Measurements from ENCODE around the gene NOL3.

The NOL3 gene

DNA sequence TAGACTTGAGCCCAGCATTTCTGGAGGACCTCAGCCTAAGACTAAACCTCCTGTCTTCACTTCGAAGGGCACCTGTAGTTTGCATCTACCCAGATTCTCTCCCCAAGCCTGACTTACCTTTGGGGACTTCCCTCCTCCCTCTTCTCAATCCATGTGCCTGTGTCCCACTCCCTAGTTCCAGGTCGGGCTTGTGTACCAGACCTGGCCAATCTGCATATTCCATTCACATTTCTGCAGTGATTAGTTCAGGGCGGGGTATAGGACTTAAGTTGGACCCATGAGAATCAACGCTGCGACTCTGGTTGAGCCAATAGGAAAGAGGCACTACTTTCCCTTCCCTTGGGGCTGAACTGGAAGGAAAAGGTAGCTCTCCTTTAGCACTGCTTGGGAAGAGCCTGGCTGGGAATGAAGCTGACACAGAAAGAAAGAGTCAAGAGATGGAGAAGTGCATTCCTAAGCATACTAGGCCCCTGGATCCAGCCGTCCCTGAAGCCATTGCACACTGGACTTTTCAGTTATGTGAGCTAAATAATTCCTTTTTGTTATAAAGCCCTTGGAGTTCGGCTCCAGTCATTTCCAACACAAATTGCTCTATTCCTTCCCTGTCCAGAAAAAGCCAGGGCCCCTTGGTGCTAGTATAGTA is 13.1 kb upstream of the NOL3 start:
- H3K36me3 ChIP-seq (ENCODE audit: insufficient read depth) = no peaks in the 10 kb centered on the region
- H3K4me3 ChIP-seq (IDR thresholded peaks at IDR 0.05; ENCODE audit: insufficient read depth, low read depth, low read length) = no peak overlapping the region
- H3K27me3 ChIP-seq (ENCODE audit: insufficient read depth, low read depth) = no peaks in the 10 kb centered on the region
- H3K4me1 ChIP-seq (ENCODE audit: low read depth, poor library complexity, severe bottlenecking) = peaks cover 20% of the 10 kb centered on the region
- no peaks in the 10 kb centered on the region for H4K20me1 ChIP-seq (ENCODE audit: insufficient read depth)
- no peaks in the 10 kb centered on the region for H3K79me2 ChIP-seq (ENCODE audit: insufficient read depth, low read depth)
- H3K4me2 ChIP-seq = no peak overlapping the region
- H3K27ac ChIP-seq = no peak overlapping the region
- no peak overlapping the region for H2AFZ ChIP-seq (ENCODE audit: low read depth)
- no peak overlapping the region for H3K9ac ChIP-seq
- no peak for TF ChIP-seq CTCF (conservative IDR thresholded peaks at IDR 0.05; ENCODE audit: low read depth, low read length)

- TF ChIP-seq CTCF (conservative IDR thresholded peaks at IDR 0.05; ENCODE audit: low read depth, low read length) = no peak
- Histone ChIP-seq H3K4me3 (IDR thresholded peaks at IDR 0.05; ENCODE audit: insufficient read depth, low read depth, low read length) (no peak overlapping the region), H3K27ac (peak overlapping the region; percentile 64; the same call in 1 of the 2 replicates)
Measured at GRCh38 chr16:67157892-67158635, 12.3 kb upstream of the NOL3 start.

DNA sequence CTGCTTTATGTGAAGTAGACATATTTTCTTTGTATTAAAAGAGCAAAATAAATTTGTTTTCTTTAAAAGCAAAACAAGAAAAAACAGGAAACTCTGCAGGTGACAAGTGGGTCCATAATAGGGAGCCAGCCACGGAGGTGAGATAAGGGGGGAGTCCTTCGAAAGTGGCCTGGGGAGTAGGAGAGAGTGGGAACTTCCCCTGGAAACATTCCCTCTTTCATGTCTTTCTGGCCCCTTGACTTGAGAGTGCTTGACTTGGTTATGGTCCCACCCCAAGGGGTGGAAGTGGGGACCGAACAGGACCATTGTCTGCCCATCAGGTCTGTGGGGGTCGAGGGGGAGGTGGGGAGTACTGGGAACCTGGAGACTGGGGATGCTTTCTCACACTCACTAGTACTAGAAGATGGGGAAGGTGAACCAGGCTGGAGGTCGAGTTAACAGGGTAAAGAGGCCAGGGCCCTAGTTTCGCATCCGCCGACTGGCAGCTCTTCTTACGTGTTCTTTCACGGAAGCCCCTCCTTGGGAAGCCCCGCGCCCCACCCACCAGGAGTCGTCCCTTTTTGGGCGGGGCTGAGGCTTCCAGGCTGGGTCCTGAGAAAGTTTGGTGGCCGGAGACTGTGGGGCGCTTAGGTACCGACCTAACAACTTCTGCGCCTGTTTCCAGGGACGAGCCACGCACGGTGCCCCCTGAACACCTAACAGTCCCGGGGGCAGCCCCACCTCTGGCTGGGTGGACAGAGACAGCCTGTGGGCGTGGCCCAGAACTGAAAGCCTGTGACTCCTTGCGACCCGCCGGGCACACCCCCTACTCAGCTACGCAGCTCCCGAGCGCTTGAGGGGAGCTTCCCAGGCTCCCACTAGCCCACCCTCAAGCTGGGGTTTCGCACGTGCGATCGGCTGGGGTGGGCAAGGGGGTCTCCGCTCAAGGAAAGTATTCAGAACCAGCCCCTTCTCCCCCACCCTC is 11.4 kb upstream of the NOL3 start:
- Histone ChIP-seq H4K20me1 (ENCODE audit: insufficient read depth) (no peaks in the 10 kb centered on the region), H3K4me3 (IDR thresholded peaks at IDR 0.05; ENCODE audit: insufficient read depth, low read depth, low read length) (no peak overlapping the region), H2AFZ (ENCODE audit: low read depth) (peak overlapping the region; percentile 86), H3K27me3 (ENCODE audit: insufficient read depth, low read depth) (no peaks in the 10 kb centered on the region), H3K36me3 (ENCODE audit: insufficient read depth) (no peaks in the 10 kb centered on the region), H3K27ac (peak overlapping the region; percentile 64), H3K4me2 (peak overlapping the region; percentile 98), H3K9ac (peak overlapping the region; percentile 65; the same call in 1 of the 2 replicates), H3K4me1 (ENCODE audit: low read depth, poor library complexity, severe bottlenecking) (peaks cover 21% of the 10 kb centered on the region), H3K79me2 (ENCODE audit: insufficient read depth, low read depth) (no peaks in the 10 kb centered on the region)
- no peak for TF ChIP-seq CTCF (conservative IDR thresholded peaks at IDR 0.05; ENCODE audit: low read depth, low read length)

More at GRCh38 chr16:67157892-67158635, 12.3 kb upstream of the NOL3 start:
- no peaks in the 10 kb centered on the region for H4K20me1 ChIP-seq (ENCODE audit: insufficient read depth)
- H3K27me3 ChIP-seq (ENCODE audit: insufficient read depth, low read depth) = no peaks in the 10 kb centered on the region
- no peaks in the 10 kb centered on the region for H3K36me3 ChIP-seq (ENCODE audit: insufficient read depth)
- peaks cover 20% of the 10 kb centered on the region for H3K4me1 ChIP-seq (ENCODE audit: low read depth, poor library complexity, severe bottlenecking)
- H3K79me2 ChIP-seq (ENCODE audit: insufficient read depth, low read depth) = no peaks in the 10 kb centered on the region
- H2AFZ ChIP-seq (ENCODE audit: low read depth) = no peak overlapping the region
- H3K4me2 ChIP-seq = peak overlapping the region; percentile 98
- H3K9ac ChIP-seq = no peak overlapping the region; the same call in 1 of the 2 replicates

DNA sequence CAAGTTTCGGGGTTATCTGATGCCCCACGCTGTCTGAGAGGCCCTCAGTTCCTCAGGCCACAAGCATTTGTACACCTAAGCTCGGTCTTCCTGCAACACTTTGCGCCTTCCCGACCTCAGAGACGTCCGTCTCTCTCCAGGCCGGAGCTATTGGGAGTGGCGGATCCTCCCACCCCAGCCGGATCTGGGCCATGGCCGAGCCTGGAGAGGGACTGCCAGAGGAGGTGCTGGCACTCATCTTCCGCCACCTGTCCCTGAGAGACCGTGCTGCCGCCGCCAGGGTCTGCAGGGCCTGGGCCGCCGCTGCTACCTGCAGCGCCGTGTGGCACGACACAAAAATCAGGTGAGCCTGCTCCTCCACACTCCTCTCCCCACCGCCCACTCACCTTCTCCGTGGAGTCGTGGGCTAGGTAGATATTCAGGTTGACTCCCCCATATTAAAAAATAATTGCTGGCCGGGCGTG is 8.7 kb upstream of the NOL3 start:
- H3K4me3 ChIP-seq (IDR thresholded peaks at IDR 0.05; ENCODE audit: insufficient read depth, low read depth, low read length) = no peak overlapping the region
- H3K27ac ChIP-seq = no peak overlapping the region
- H2AFZ ChIP-seq (ENCODE audit: low read depth) = no peak overlapping the region
- H3K9ac ChIP-seq = no peak overlapping the region
- peak overlapping the region; percentile 98 for H3K4me2 ChIP-seq
- H3K4me1 ChIP-seq (ENCODE audit: low read depth, poor library complexity, severe bottlenecking) = peaks cover 38% of the 10 kb centered on the region
- no peaks in the 10 kb centered on the region for H3K27me3 ChIP-seq (ENCODE audit: insufficient read depth, low read depth)
- H3K36me3 ChIP-seq (ENCODE audit: insufficient read depth) = no peaks in the 10 kb centered on the region
- H3K79me2 ChIP-seq (ENCODE audit: insufficient read depth, low read depth) = no peaks in the 10 kb centered on the region
- no peak for TF ChIP-seq CTCF (conservative IDR thresholded peaks at IDR 0.05; ENCODE audit: low read depth, low read length)
- H4K20me1 ChIP-seq (ENCODE audit: insufficient read depth) = no peaks in the 10 kb centered on the region
